Raji (cell line): ENCODE measurements around the gene RNF13.

Experiments
- POLR2A ChIP-seq: IDR thresholded peaks from 2 replicates; pipeline ENCODE4 v1.6.1; 2011; ENCODE audit warnings: low read depth, low read length, control low read depth; ENCODE audit not compliant: insufficient read depth

The RNF13 gene

DNA sequence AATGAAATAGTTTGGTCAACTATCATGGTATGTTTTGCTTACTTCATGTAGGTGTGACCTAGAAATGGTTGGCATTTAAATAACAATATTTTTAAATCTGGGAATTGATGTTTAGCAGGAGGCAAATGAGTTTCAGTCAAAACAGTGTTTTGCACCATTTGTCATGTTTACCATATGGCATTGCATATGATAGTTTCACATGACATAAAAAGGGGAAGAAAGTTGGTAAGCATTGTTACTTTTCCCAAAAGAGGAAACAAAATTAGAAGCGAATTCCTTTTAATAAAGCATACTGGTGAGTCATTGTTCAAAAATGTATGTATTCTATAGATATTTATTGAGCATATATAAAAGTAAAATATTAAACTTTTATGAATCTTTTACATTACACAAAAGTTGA lies 2.3 kb downstream of the RNF13 start:
- no peak for TF ChIP-seq POLR2A

DNA sequence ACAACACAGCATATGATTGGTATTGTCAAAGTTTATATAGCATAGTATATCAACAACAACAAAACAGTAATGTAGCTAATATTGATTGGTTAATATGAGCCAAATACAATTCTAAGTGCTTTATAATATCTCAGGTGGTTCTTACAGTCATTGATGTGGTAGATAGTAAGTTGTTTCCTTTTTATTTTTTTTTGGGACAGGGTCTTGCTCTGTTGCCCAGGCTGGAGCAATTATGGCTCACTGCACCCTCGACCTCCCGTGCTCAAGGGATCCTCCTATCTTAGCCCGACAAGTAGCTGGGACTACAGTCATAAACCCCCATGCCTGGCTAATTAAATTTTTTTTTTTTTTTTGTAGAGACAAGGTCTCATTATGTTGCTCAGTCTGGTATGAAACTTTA lies 2.7 kb downstream of the RNF13 start:
- no peak for TF ChIP-seq POLR2A

DNA sequence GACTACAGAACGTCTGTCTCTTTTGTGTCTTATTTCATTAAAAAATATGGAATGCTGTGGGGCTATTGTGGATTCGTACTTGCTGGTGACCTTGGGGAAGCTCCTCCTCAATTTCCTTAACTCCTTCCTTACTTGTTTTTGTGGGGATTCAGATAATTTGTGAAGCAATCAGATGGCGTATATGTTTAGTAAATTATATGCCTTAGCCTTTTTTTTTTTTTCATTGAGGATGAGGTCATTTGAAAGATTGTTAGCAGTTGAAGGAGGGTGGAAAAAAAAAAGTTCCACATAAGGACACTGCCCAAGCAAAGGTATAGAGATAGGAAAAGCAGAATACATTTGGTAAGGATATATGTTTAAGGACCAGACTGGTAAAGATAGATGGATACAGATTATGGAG lies 3.3 kb downstream of the RNF13 start:
- TF ChIP-seq POLR2A, result no peak

DNA sequence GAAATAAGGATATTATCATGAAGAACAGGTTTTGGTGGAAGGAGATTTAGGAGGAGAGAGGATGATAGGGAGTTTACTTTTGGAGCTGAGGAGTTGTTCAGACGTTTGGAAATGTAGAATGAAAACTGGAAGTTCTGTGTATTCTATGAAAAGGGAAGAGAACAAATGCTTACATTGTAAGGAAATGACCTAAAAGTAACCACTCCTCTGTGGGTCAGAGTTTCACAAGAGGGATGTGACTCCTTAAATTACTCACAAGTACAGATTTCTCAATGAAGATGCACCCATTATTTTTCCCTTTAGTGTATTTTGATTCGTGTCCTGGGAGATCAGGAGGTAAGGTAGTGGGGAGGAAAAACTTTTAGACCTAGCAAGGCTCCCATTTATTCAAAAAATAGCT lies 4.0 kb downstream of the RNF13 start:
- no peak for TF ChIP-seq POLR2A

DNA sequence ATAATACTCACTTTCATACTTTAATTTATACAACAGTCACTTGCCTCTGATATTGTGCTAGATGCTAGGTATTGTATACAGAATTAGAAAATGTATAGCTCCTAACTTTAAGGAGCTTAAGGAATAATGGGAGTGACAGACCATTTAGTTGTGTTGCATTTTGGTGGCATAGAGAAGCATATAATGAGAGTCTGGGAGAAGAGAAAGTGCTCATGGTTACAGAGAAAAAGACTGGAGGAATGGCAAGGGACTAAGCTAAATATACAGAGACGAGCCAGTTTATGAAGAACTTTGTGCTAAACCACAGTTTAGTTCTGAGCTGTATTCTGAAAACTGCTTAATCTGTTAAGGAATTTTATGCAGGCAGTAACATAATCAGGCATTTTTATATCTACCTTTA lies 6.4 kb downstream of the RNF13 start:
- TF ChIP-seq POLR2A, result no peak

DNA sequence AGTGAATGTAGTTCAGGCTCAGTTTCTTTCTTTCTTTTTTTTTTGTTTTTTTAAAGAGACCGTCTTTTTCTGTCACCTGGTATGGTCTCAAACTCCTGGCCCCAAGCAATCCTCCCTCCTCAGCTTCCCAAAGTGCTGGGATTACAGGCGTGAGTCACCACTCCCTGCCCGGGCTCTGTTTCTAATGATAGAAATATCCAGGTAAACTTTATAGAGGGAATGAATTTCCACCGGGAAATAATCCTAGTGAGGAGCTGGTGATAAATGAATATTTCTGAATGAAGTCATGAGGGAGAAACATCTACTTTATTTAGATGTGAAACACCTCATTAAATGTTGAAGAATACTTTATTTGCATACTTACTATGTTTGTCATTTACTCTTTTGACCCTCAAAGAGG lies 7.2 kb downstream of the RNF13 start:
- TF ChIP-seq POLR2A, result no peak

DNA sequence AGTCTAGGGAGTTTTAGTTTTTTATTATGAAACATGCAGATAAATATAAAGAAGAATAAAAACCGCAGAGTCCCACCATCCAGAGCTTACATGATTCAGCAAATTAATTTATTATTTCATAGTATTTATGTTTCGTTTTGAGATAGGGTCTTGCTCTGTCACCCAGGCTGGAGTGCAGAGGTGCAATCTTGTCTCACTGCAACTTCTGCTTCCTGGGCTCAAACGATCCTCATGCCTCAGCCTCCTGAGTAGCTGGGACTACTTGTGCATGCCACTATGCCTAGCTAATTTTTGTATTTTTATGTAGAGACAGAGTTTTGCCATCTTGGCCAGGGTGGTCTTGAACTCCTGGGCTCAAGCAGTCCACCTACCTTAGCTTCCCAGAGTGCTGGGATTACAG lies 13.6 kb downstream of the RNF13 start:
- no peak for TF ChIP-seq POLR2A

DNA sequence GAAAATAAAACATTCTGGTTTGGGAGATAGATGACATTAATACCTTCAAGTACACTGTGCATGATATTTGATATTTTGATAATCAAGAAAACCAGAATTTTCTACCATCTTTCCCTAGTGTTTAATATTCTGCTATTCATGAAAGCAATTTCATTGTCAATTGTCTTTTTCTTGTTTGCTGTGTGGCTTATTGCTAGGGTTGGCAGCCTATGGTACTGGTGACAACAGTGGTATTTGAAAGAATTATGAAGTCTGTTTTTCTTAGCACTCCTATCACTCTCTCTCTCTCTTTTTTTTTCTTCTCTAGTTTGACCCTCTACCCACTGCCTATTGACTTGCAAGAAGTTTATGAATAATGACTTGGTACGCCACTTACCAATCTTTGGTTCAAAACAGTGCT lies 15.4 kb downstream of the RNF13 start:
- TF ChIP-seq POLR2A, result no peak

DNA sequence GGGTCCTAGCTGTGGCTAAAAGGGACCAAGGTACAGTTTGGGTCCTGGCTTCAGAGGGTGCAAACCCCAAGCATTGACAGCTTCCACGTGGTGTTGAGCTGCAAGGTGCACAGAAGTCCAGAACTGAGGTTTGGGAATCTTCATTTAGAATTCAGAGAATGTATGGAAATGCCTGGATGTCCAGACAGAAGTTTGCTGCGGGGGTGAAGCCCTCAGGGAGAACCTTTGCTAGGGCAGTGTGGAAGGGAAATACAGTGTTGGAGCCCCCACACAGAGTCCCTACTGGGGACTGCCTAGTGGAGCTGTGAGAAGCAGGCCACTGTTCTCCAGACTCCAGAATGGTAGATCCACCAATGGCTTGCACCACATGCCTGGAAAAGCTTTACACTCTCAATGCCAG lies 17.9 kb downstream of the RNF13 start:
- no peak for TF ChIP-seq POLR2A

DNA sequence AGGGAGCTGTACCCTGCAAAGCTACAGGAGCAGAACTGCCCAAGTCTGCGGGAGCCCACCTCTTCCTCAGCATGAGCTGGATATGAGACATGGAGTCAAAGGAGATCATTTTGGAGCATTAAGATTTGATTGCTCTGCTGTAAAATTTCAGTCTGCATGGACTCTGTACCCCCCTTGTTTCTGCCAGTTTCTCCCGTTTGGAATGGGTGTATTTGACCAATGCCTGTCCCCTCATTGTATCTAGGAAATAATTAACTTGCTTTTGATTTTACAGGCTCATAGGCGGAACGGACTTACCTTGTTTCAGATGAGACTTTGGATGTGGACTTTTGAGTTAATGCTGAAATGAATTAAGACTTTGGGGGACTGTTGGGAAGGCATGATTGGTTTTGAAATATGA lies 18.3 kb downstream of the RNF13 start:
- no peak for TF ChIP-seq POLR2A

DNA sequence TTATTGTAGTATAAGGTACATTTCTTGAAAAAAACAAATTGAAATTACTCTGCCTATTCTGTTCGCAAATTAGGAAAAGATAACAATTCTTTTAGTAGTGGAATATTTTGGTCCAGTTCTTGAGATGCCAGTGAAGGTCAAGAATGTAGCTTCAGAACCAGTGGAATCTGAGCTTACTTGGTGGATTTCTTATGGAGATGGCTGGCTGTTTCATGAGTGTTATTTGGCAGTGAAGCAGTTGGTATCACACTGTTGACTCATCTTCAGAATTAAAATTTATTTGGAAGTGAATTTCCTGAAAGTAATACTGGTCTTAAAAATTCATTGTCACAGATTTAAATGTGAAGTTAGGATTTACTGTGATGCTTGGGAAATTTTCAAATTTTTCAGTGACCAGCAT lies 19.1 kb downstream of the RNF13 start:
- no peak for TF ChIP-seq POLR2A

DNA sequence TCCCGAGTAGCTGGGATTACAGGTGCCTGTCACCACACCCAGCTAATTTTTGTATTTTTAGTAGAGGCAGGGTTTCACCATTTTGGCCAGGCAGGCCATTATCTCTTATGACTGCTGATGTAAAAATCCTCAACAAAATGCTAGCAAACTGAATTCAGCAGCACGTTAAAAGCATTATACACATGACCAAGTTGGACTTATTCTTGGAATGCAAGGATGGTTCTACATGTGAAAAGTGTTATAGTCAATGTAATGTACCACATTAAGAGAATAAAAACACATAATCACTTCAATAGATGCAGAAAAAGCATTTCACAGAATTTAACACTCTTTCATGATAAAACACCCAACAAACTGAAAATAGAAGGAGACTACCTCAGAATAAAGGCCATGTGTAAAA lies 20.2 kb downstream of the RNF13 start:
- no peak for TF ChIP-seq POLR2A

DNA sequence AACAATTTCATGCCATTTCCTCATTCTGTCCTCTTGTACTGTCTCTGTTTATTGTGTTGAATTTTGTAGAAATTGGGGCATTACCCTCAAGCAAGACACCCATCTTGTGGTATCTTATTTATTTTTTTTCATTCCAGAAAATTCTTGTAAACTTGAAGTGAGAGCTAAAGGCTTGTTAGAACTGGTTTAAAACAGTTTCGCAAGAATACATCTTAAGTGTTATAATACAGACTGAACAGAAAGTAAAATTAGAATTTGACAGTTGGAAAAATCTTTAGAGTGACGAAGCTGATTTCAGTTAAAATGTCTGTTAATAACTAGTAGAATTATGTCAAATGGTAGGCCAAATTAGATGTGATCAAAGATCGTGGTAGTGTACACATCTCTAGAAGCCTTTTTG lies 26.9 kb downstream of the RNF13 start:
- TF ChIP-seq POLR2A, result no peak

DNA sequence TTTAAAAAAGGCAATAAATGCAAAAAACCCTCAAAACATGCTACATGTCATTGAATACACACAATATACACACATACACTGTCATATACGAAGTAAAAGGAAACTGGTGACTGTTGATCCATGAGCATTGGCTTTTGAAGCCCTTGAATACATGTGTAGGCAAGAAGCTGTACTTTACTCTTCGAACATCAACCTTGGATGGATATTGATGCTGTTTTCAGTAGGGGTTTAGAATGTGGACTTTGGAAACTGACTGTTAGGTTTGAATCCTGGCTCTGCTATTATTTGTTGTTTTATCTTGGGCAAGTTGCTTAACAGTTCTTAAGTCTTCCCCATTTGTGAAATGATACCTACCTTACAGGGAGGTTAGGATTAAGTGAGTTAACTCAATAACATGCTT lies 30.5 kb downstream of the RNF13 start:
- no peak for TF ChIP-seq POLR2A

DNA sequence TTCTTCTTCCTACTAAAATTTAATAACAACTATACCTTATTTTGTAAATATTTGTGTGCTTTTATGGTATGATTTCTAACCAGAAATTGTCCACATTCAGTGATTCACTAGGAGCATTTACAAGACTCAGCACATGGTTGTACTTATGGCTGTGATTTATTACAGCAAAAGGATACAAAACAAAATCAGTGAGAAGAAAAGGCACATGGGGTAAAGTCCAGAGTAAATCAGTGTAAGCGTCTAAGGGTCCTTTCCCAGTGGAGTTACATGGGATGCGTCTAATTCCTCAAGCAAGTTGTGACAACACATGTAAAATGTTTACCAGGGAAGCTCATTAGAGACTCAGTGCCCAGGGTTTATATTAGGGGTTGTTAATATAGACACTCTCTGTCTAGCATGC lies 31.1 kb downstream of the RNF13 start:
- no peak for TF ChIP-seq POLR2A

DNA sequence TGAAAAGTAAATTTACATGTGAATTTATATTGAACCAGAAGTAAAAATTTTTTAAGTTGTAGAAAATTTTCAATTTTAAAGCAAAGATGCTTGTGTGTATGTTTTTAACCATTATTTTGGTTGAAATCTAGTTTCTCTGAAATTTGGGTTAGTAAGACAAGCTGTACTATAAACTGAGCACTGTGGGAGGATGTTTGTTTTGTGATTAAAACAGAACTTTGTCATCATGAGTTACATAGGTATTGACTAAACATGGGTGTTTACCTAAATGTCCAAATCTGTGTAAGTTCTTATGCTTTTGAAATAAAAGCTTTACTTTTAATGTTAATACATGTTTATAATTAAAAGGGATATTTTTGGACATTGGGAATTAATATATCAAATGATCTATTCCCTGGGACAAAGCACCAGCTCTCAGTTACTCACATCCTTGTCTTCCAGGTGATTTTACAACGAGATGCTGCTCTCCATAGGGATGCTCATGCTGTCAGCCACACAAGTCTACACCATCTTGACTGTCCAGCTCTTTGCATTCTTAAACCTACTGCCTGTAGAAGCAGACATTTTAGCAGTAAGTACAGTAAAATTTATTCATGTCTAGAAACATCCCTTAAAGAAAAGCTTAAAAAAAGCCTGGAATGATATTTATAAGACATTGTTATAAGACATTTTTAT lies 32.7 kb downstream of the RNF13 start:
- TF ChIP-seq POLR2A, result no peak

DNA sequence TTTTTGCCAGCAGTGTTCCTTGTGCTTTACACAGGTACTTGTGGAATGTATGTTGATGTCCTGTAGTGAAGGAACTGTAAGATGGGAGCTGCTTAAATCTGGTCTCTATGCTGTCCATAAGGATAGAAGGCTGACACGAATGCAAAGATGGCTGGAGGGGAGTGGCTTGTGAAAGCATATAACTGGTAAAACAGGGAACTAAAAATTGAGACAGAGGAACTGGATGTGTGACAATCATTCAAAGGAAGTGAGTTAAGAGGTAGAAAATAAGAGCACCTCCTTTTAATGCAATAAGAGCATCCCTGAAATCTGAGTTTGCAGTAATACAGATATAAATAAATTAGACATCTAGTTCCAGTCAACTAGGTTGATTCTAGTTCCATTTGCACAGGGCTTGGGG lies 35.2 kb downstream of the RNF13 start:
- TF ChIP-seq POLR2A, result no peak

DNA sequence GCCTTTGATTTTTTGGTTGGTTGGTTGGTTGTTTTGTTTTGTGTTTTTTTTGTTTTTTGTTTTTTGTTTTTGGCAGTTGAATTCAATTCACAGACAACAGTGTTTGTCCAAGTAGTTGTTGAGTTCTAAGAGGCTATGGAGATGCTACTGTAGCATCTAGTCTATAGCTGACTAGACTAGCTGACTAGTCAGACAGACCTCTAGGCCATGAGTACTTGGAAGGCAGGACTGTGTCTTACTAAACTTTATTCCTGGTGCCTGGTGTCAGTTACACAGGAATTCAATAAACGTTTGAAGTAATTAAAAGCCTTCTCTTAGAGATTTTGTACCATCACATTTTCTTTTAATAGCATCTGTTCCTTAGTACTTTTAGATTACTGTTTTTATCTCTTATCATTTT lies 35.7 kb downstream of the RNF13 start:
- no peak for TF ChIP-seq POLR2A

DNA sequence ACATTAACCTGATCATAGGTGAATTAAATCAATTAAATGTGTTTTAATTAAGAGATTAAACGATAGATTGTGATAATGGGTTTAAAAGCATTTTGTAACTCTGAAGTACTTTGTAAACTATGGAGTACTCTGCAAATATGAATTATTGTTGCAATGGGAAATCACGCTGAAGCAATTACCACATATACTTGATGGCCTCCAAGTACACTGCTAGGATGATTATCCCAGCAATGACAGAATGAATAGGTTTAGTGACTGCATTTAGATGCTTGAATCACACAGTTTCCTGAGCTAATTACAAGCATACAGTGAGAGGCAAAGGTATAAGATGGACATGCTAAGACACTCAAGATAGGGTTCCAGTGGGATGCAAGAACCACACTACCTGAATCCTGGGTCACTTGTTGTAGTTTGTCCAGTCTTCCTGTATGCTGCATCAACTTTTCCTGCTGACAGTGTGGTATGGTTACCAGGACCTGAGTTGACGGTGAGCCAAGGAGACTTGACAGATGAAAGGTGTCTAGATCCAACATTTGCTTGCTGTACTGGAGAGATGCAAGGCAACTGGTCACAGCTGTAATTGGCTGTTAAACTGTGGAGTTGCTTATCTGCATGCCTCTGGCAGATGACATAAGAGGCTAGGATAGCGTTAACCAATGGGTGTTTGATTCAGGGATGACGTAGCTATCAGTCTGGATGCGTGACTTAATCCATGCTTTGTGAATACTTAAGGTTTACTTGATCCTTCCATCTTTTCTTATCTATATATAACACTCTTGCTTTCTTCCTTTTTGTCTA lies 38.0 kb downstream of the RNF13 start:
- no peak for TF ChIP-seq POLR2A
